ENCODE data around the gene TTLL9.

Gene TTLL9

GRCh38 chr20:31831771-31832306, 38.6 kb upstream of the TTLL9 start:
- H3K4me3 ChIP-seq (ENCODE audit: low read depth, low read length), result no peak overlapping the region
- no peak for TF ChIP-seq CTCF (IDR thresholded peaks at IDR 0.05; ENCODE audit: low read depth, low read length, missing control alignments)
- no peak for DNase-seq (ENCODE audit: low read depth)

GRCh38 chr20:31833130-31833930, 37.1 kb upstream of the TTLL9 start:
- no peak overlapping the region for H3K4me3 ChIP-seq (ENCODE audit: low read depth, low read length)

GRCh38 chr20:31833931-31834521, 36.4 kb upstream of the TTLL9 start:
- no peak overlapping the region for H3K4me3 ChIP-seq (ENCODE audit: low read depth, low read length)
- no peak for DNase-seq (ENCODE audit: low read depth)
- no peak for TF ChIP-seq CTCF (IDR thresholded peaks at IDR 0.05; ENCODE audit: low read depth, low read length, missing control alignments)

More at GRCh38 chr20:31833130-31833930, 37.1 kb upstream of the TTLL9 start:
- no peak for DNase-seq (ENCODE audit: low read depth)
- peak; percentile 99 for TF ChIP-seq CTCF (IDR thresholded peaks at IDR 0.05; ENCODE audit: low read depth, low read length, missing control alignments)

GRCh38 chr20:31835554-31835953, 34.9 kb upstream of the TTLL9 start:
- no peak for DNase-seq (ENCODE audit: low read depth)
- no peak overlapping the region for H3K4me3 ChIP-seq (ENCODE audit: low read depth, low read length)
- TF ChIP-seq CTCF (IDR thresholded peaks at IDR 0.05; ENCODE audit: low read depth, low read length, missing control alignments), result no peak

GRCh38 chr20:31835977-31836852, 34.2 kb upstream of the TTLL9 start:
- no peak for DNase-seq (ENCODE audit: low read depth)
- no peak for TF ChIP-seq CTCF (IDR thresholded peaks at IDR 0.05; ENCODE audit: low read depth, low read length, missing control alignments)
- no peak overlapping the region for H3K4me3 ChIP-seq (ENCODE audit: low read depth, low read length)

- H3K4me3 ChIP-seq (ENCODE audit: low read depth, low read length), result no peak overlapping the region
- no peak for TF ChIP-seq CTCF (IDR thresholded peaks at IDR 0.05; ENCODE audit: low read depth, low read length, missing control alignments)
- DNase-seq (ENCODE audit: low read depth), result no peak
Observed at GRCh38 chr20:31836853-31837608, 33.4 kb upstream of the TTLL9 start.

Measured in GM12864 (cell line).